Activated CD8-positive, alpha-beta T cell treated with anti-CD3 and anti-CD28 coated beads for 36 hours (primary cell): ENCODE results near the gene SUCLG2. TPM values are rescaled to one million over a fixed set of nuclear protein-coding genes. Genes with fewer than 3 reads are reported as not detected.

Experiments
- ATAC-seq: fragments of 200-7000 bp; cut with Tn5 transposase; one replicate; pipeline ENCODE4 v1.10.0; 2021; ENCODE audit warnings: mild to moderate bottlenecking, moderate library complexity
- CTCF ChIA-PET: fragments of 350-600 bp; sonication (Branson Sonifier 250); formaldehyde crosslinking; loops from one replicate; lab custom pipeline; 2021; ENCODE audit warnings: antibody characterized with exemption; lab: Charles Lee
- POLR2A ChIA-PET: fragments of 350-600 bp; sonication (Branson Sonifier 250); formaldehyde crosslinking; loops from one replicate; lab custom pipeline; 2021; ENCODE audit warnings: antibody characterized with exemption; lab: Charles Lee
- DNase-seq: peaks from one replicate; pipeline ENCODE4 v3.0.0-alpha.2; 2020
- H3K27ac Mint-ChIP-seq: one replicate; pipeline ENCODE4 v1.8.0; 2021; ENCODE audit warnings: mild to moderate bottlenecking, mixed read lengths
- H3K27me3 Mint-ChIP-seq: one replicate; pipeline ENCODE4 v1.8.0; 2021; ENCODE audit warnings: mixed read lengths
- H3K36me3 Mint-ChIP-seq: one replicate; pipeline ENCODE4 v1.8.0; 2021; ENCODE audit warnings: low read depth, mixed read lengths
- H3K4me1 Mint-ChIP-seq: one replicate; pipeline ENCODE4 v1.8.0; 2021; ENCODE audit warnings: low read depth, mixed read lengths
- H3K4me3 Mint-ChIP-seq: one replicate; pipeline ENCODE4 v1.8.0; 2021; ENCODE audit warnings: mild to moderate bottlenecking, moderate library complexity, mixed read lengths
- H3K9me3 Mint-ChIP-seq: one replicate; pipeline ENCODE4 v1.8.0; 2021; ENCODE audit warnings: mixed read lengths
- intact Hi-C: fragments of 100-400 bp; cut with micrococcal nuclease; formaldehyde crosslinking; loops from one replicate; pipeline ENCODE4 v1.10.0; 2022
- total RNA-seq, 2 experiments: library from RNA; stranded (reverse); gene quantifications; one replicate each; pipeline ENCODE4 v1.2.3, GENCODE V29; 2021
- TF ChIP-seq, protein P1 (sequence below): fragments of 200-600 bp; IDR thresholded peaks from one replicate; pipeline ENCODE4 v1.8.0; 2022; ENCODE audit warnings: antibody characterized with exemption, mild to moderate bottlenecking

The SUCLG2 gene
- total RNA-seq, 2 experiments from 2014 or later = 61.3 to 65.5 TPM

DNA sequence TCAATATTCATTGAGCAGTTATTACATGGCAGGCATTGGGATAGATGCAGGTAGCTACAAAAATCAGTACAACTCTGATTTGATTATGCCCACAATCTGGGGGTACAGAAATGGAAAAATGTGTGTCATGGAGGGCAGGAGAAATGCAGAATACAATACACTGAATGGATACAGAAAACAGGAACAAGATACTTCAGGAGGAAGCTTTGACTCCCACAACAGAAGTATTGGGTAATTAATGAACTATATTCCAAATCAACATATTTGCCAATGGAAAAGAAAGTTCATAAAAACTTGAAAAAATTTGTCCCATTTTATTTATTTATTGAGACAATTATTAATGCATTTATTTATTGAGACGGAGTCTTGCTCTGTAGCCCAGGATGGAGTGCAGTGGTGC lies 207.0 kb downstream of the SUCLG2 start:
- ChIA-PET CTCF (no interaction called here), POLR2A (no interaction called here)
- Mint-ChIP-seq H3K4me3 (no peak overlapping the region), H3K27ac (no peak overlapping the region), H3K4me1 (no peaks in the 10 kb centered on the region), H3K9me3 (no peaks in the 10 kb centered on the region), H3K27me3 (no peaks in the 10 kb centered on the region), H3K36me3 (peaks cover 6% of the 10 kb centered on the region)
- no peak for ATAC-seq
- intact Hi-C loops = no loop called here
- DNase-seq = no peak
- TF ChIP-seq, protein P1, sequence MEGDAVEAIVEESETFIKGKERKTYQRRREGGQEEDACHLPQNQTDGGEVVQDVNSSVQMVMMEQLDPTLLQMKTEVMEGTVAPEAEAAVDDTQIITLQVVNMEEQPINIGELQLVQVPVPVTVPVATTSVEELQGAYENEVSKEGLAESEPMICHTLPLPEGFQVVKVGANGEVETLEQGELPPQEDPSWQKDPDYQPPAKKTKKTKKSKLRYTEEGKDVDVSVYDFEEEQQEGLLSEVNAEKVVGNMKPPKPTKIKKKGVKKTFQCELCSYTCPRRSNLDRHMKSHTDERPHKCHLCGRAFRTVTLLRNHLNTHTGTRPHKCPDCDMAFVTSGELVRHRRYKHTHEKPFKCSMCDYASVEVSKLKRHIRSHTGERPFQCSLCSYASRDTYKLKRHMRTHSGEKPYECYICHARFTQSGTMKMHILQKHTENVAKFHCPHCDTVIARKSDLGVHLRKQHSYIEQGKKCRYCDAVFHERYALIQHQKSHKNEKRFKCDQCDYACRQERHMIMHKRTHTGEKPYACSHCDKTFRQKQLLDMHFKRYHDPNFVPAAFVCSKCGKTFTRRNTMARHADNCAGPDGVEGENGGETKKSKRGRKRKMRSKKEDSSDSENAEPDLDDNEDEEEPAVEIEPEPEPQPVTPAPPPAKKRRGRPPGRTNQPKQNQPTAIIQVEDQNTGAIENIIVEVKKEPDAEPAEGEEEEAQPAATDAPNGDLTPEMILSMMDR = no peak

DNA sequence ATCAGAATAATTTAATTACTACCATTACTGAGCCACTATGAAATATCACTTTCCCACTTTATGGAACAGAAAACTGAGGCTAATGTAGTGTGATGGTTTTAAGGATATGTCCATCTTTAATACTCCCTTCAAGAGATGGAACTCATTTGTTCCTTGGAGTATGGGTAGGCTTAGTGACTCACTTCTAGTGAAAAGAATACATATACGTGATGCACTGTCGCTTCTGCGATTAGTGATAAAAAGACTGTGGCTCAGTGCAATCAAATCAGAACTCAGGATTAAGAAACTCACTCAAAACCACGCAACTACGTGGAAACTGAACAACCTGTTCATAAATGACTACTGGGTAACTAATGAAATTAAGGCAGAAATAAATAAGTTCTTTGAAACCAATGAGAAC lies 216.6 kb downstream of the SUCLG2 start:
- Mint-ChIP-seq H3K4me1 (peaks cover 14% of the 10 kb centered on the region), H3K9me3 (peaks cover 1% of the 10 kb centered on the region), H3K4me3 (no peak overlapping the region), H3K36me3 (peaks cover 41% of the 10 kb centered on the region), H3K27ac (no peak overlapping the region), H3K27me3 (no peaks in the 10 kb centered on the region)
- POLR2A ChIA-PET = interaction anchor here (0.7 kb wide), 1 partner anchor 81 kb away, joined by 4 read pairs; no protein-coding TSS in a partner anchor
- no peak for ATAC-seq
- no peak for DNase-seq
- CTCF ChIA-PET = no interaction called here
- intact Hi-C loops = no loop called here
- TF ChIP-seq, protein P1 = no peak

DNA sequence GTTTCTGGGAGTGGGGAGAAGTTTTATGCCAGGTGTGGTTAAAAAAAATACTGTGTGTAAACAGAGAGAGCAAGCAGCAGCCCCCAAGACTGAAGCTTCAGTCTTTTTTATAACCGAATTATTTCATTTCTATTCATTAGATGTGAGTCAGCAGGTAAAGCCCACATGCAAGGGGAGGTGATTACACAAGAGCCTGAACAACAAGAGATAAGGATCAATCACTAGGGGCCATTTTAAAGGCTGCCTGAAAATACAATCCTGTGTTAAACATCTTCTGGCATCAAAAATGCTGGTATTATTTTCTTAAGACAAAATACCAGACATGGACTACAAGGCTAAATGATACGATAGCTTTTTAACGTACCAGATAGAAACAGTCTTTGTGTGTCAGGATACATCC lies 217.3 kb downstream of the SUCLG2 start:
- no peaks in the 10 kb centered on the region for H3K27me3 Mint-ChIP-seq
- POLR2A ChIA-PET = no interaction called here
- no peak overlapping the region for H3K4me3 Mint-ChIP-seq
- peaks cover 43% of the 10 kb centered on the region for H3K36me3 Mint-ChIP-seq
- CTCF ChIA-PET = interaction anchor here (0.6 kb wide), 1 partner anchor 438 kb away, joined by 4 read pairs; no protein-coding TSS in a partner anchor
- intact Hi-C loops = no loop called here
- peaks cover 5% of the 10 kb centered on the region for H3K9me3 Mint-ChIP-seq
- no peak for DNase-seq
- H3K27ac Mint-ChIP-seq = no peak overlapping the region
- TF ChIP-seq, protein P1 = no peak
- ATAC-seq = no peak
- H3K4me1 Mint-ChIP-seq = peaks cover 14% of the 10 kb centered on the region

DNA sequence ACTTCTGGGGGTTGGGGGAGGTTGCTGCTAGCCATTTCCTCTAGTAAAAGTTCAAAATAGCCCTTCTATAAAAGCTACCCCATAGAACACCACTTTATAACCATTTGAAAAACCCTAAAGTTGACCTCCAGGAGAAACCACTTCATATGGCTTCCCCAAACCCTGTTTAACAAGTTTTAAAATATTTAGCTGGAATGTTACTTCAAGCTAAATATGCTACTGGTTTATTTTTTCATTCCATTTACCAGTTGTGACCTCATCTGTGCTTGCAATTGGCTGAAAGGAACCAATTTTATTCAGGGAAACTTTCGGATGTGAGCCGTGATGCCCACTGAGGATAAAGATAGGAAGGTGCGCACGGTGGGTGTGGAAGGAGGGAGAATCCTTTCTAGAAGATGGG lies 221.3 kb downstream of the SUCLG2 start:
- TF ChIP-seq, protein P1 = no peak
- no peak overlapping the region for H3K27ac Mint-ChIP-seq
- H3K36me3 Mint-ChIP-seq = peaks cover 62% of the 10 kb centered on the region
- H3K4me3 Mint-ChIP-seq = no peak overlapping the region
- no peak for DNase-seq
- H3K9me3 Mint-ChIP-seq = peaks cover 15% of the 10 kb centered on the region
- no peak for ATAC-seq
- ChIA-PET CTCF (interaction anchor here (1.3 kb wide), 1 partner anchor 15 kb away, joined by 4 read pairs; no protein-coding TSS in a partner anchor), POLR2A (no interaction called here)
- intact Hi-C loops = no loop called here
- H3K4me1 Mint-ChIP-seq = peaks cover 5% of the 10 kb centered on the region
- H3K27me3 Mint-ChIP-seq = no peaks in the 10 kb centered on the region

DNA sequence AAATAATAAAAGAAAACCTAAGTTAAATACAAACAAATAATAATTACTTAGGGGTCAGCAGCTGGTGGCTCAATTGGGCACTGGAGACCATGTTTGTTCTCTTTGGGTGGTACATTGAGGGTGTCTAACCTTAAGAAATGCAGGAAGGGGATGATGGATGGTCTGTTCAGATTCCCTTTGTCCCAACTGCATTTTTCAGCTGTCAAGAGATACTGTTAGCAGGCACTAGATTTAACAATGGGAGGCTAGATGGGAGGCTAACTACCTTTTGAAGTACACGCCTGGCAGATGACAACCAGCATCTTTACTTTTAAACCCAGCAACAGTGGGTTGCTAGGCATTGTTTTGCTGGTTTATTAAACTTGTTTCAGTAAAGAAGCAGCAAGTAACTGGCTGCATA lies 222.5 kb downstream of the SUCLG2 start:
- CTCF ChIA-PET = interaction anchor here (1.3 kb wide), 1 partner anchor 13 kb away, joined by 4 read pairs; no protein-coding TSS in a partner anchor
- intact Hi-C loops = no loop called here
- ATAC-seq (no peak), DNase-seq (no peak)
- H3K4me1 Mint-ChIP-seq = peaks cover 2% of the 10 kb centered on the region
- POLR2A ChIA-PET = no interaction called here
- peaks cover 62% of the 10 kb centered on the region for H3K36me3 Mint-ChIP-seq
- H3K9me3 Mint-ChIP-seq = peaks cover 15% of the 10 kb centered on the region
- H3K27ac Mint-ChIP-seq = no peak overlapping the region
- no peaks in the 10 kb centered on the region for H3K27me3 Mint-ChIP-seq
- TF ChIP-seq, protein P1 = no peak
- H3K4me3 Mint-ChIP-seq = no peak overlapping the region
